ENCODE measurements around the gene CD27.
A peak's percentile ranks its signal among the peaks of the same experiment; 100 is the strongest.
"Not testable (repeated sequence)": the region's sequence is repeated elsewhere in the genome, so short reads cannot be mapped to it uniquely, and the experiment has no call there.

The CD27 gene

GRCh38 chr12:6489449-6489848 is 44.7 kb downstream of the CD27 start:
- no peak for DNase-seq

- DNase-seq = not testable (repeated sequence)
These were observed 45.9 kb downstream of the CD27 start for GRCh38 chr12:6490673-6491072.

GRCh38 chr12:6492838-6493496 is 48.2 kb downstream of the CD27 start, which contains the start of gene MRPL51:
Gene MRPL51 (minus strand): TSS chr12:6493262. CDS start chr12:6493136, 126 bp downstream.
- DNase-seq = peak; percentile 95 to 96

- peak; percentile 95 to 97 for DNase-seq
These were observed 48.9 kb downstream of the CD27 start, which contains the start of gene NCAPD2 for GRCh38 chr12:6493497-6494257. Gene NCAPD2 (plus strand): TSS chr12:6494102. CDS start chr12:6495099, 997 bp downstream.

- no peak for DNase-seq
These were observed 49.5 kb downstream of the CD27 start for GRCh38 chr12:6494258-6494743.

- no peak for DNase-seq
These were observed 50.2 kb downstream of the CD27 start for GRCh38 chr12:6494968-6495367.

- DNase-seq = not testable (repeated sequence)
These were observed 52.5 kb downstream of the CD27 start for GRCh38 chr12:6497291-6497690.

- no peak for DNase-seq
These were observed 55.7 kb downstream of the CD27 start for GRCh38 chr12:6500466-6500865.

Measured in CD4-positive, alpha-beta T cell treated with Interferon alpha-2 for 1 hour (primary cell).